HUES6 (cell line): ENCODE measurements around the gene CYP26C1.

Experiments
- H3K27ac ChIP-seq: 2 replicates; pipeline ENCODE4 v1.7.0; 2013; ENCODE audit warnings: low read depth, mild to moderate bottlenecking, low read length, inconsistent platforms
- H3K27me3 ChIP-seq: 2 replicates; pipeline ENCODE4 v1.6.1; 2013; ENCODE audit warnings: low read length; ENCODE audit not compliant: control insufficient read depth, insufficient read depth
- H3K36me3 ChIP-seq: 2 replicates; pipeline ENCODE4 v1.6.1; 2013; ENCODE audit warnings: low read length; ENCODE audit not compliant: control insufficient read depth, insufficient read depth
- H3K4me1 ChIP-seq: 2 replicates; pipeline ENCODE4 v1.6.1; 2013; ENCODE audit warnings: low read length; ENCODE audit not compliant: control insufficient read depth, insufficient read depth
- H3K4me3 ChIP-seq: 2 replicates; pipeline ENCODE4 v1.5.1; 2013; ENCODE audit warnings: low read depth, low read length
- H3K9ac ChIP-seq: one replicate; pipeline ENCODE4 v1.6.1; 2013; ENCODE audit warnings: mild to moderate bottlenecking, low read length
- H3K9me3 ChIP-seq: 2 replicates; pipeline ENCODE4 v1.6.1; 2013; ENCODE audit warnings: low read depth, low read length; ENCODE audit not compliant: control insufficient read depth, insufficient read depth

The CYP26C1 gene

DNA sequence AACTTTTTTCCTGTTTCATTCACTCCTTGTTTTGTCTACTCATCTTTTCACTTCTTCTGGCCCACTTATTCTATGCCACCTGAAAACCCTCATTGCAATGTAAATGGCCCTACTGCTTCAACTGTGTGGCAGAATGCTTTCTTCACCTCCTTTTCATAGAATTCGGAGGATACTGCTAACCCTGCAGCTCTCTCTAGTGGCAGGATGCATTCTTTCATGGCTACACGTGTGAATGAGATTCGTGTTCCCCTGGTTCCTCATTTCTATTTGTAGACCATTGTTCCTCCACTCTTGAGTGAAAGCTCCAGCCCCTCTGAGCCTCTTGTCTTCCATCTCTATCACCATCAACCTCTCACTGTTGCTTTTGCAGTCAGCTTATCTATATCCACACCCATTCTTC, 20.9 kb upstream of the CYP26C1 start:
- Histone ChIP-seq H3K27ac (no peak overlapping the region), H3K9me3 (no peaks in the 10 kb centered on the region), H3K27me3 (no peaks in the 10 kb centered on the region), H3K36me3 (no peaks in the 10 kb centered on the region), H3K4me1 (peaks cover 12% of the 10 kb centered on the region; the same call in 1 of the 2 replicates), H3K9ac (no peak overlapping the region), H3K4me3 (no peak overlapping the region)

DNA sequence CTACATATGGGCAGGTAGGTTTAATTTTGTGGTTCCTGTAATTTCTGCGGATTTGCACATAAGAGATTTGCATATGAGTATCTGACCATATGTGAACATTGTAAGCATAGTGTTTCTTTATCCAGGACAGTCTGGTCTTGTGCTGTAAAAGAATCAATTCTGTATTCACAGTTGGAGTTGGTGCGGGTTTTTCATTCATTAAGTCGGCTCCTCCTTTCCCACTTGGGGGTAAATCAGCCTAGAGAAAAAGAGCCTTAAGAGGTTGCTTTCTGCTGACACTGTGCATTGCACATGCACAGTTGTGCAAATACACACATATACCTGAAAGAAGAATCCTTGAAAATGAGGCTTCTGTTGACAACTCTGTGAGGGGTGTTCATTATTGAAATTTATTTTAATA, 6.1 kb upstream of the CYP26C1 start:
- Histone ChIP-seq H3K27me3 (peaks cover 24% of the 10 kb centered on the region), H3K36me3 (no peaks in the 10 kb centered on the region), H3K4me3 (no peak overlapping the region), H3K9ac (no peak overlapping the region), H3K9me3 (no peaks in the 10 kb centered on the region), H3K4me1 (no peaks in the 10 kb centered on the region; the same call in 1 of the 2 replicates), H3K27ac (no peak overlapping the region)

GRCh38 chr10:93058139-93058538, 2.5 kb upstream of the CYP26C1 start:
- no peaks in the 10 kb centered on the region for H3K9me3 ChIP-seq
- no peaks in the 10 kb centered on the region for H3K36me3 ChIP-seq
- H3K4me1 ChIP-seq, result peaks cover 13% of the 10 kb centered on the region; the same call in 1 of the 2 replicates
- H3K27ac ChIP-seq, result no peak overlapping the region
- peaks cover 60% of the 10 kb centered on the region for H3K27me3 ChIP-seq
- H3K4me3 ChIP-seq, result no peak overlapping the region
- no peak overlapping the region for H3K9ac ChIP-seq

- Histone ChIP-seq H3K4me3 (peak overlapping the region; percentile 45), H3K4me1 (peaks cover 20% of the 10 kb centered on the region), H3K27me3 (peaks cover 89% of the 10 kb centered on the region), H3K9ac (no peak overlapping the region), H3K27ac (no peak overlapping the region), H3K36me3 (no peaks in the 10 kb centered on the region), H3K9me3 (no peaks in the 10 kb centered on the region)
These were observed 442 bp downstream of the CYP26C1 start for GRCh38 chr10:93060887-93061593.

- Histone ChIP-seq H3K4me1 (peaks cover 20% of the 10 kb centered on the region), H3K36me3 (no peaks in the 10 kb centered on the region), H3K27me3 (peaks cover 97% of the 10 kb centered on the region), H3K9me3 (no peaks in the 10 kb centered on the region), H3K9ac (no peak overlapping the region), H3K27ac (no peak overlapping the region), H3K4me3 (peak overlapping the region; percentile 45)
These were observed 1.3 kb downstream of the CYP26C1 start for GRCh38 chr10:93061594-93062513.

- peaks cover 20% of the 10 kb centered on the region for H3K4me1 ChIP-seq
- H3K9me3 ChIP-seq, result no peaks in the 10 kb centered on the region
- no peaks in the 10 kb centered on the region for H3K36me3 ChIP-seq
- H3K27me3 ChIP-seq, result peaks cover 100% of the 10 kb centered on the region
- H3K9ac ChIP-seq, result no peak overlapping the region
- no peak overlapping the region for H3K27ac ChIP-seq
- H3K4me3 ChIP-seq, result peak overlapping the region; percentile 45
These were observed 2.0 kb downstream of the CYP26C1 start for GRCh38 chr10:93062514-93063143.

GRCh38 chr10:93063144-93063976, 2.8 kb downstream of the CYP26C1 start:
- Histone ChIP-seq H3K4me3 (peak overlapping the region; percentile 45), H3K27me3 (peaks cover 100% of the 10 kb centered on the region), H3K4me1 (peaks cover 20% of the 10 kb centered on the region), H3K9me3 (no peaks in the 10 kb centered on the region), H3K27ac (no peak overlapping the region), H3K36me3 (no peaks in the 10 kb centered on the region), H3K9ac (no peak overlapping the region)

GRCh38 chr10:93063977-93064660, 3.5 kb downstream of the CYP26C1 start:
- no peak overlapping the region for H3K4me3 ChIP-seq
- no peaks in the 10 kb centered on the region for H3K9me3 ChIP-seq
- peaks cover 100% of the 10 kb centered on the region for H3K27me3 ChIP-seq
- no peak overlapping the region for H3K9ac ChIP-seq
- no peaks in the 10 kb centered on the region for H3K36me3 ChIP-seq
- no peak overlapping the region for H3K27ac ChIP-seq
- peaks cover 20% of the 10 kb centered on the region for H3K4me1 ChIP-seq

DNA sequence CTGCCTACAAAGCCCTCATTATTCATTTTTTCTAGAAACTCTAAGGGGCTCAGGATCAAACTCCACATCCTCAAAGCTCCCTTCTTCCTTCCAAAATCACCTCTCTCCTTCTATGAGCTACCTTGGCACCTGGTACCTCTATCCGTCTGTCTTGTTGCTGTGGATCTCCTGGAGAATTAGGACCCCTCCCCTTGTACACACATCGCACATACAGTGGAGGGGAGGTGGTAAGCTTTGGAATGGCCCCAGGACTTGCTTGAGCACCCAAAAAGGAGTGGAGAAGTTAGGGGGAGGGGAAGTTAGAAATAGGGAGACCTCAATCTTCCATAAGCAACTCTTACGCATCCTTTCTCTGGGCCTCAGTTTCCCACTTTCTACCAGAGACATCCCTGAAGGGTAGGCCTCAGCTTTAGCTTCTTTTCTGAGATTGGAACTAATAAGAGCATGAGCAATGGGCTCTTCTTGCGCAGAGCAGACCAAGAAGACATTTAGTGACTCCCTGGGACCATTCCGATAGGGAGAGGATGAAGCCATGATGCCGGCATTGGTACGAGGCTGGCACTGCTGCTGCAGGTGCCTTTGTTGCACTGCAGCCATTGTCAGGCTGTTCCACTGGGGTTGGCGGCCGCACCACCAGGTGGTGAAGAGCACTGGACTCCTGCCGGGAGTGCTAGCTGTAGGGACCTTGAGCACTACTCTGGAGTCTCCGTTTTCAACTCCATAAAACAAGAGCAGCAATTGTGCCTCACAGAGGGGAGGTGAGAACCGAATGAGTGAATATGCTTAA, 4.5 kb downstream of the CYP26C1 start:
- Histone ChIP-seq H3K9me3 (no peaks in the 10 kb centered on the region), H3K4me3 (peak overlapping the region; percentile 50), H3K27me3 (peaks cover 100% of the 10 kb centered on the region), H3K27ac (no peak overlapping the region), H3K36me3 (no peaks in the 10 kb centered on the region), H3K9ac (no peak overlapping the region), H3K4me1 (peaks cover 15% of the 10 kb centered on the region)
